GM18505 (cell line): Measurements from ENCODE around the gene TXLNA.

Experiments used
- ATAC-seq: cut with Tn5 transposase; IDR thresholded peaks from one replicate; pipeline ENCODE4 v1.9.1; 2021; ENCODE audit not compliant: unreplicated experiment
- POLR2A ChIP-seq: IDR thresholded peaks from 4 replicates; pipeline ENCODE4 v1.6.1; 2011; ENCODE audit warnings: borderline replicate concordance; ENCODE audit not compliant: insufficient read depth, insufficient read length; ENCODE audit errors: extremely low read depth

The TXLNA gene

GRCh38 chr1:32215629-32216480 lies 36.4 kb downstream of the TXLNA start:
- ATAC-seq: no peak
- no peak for TF ChIP-seq POLR2A

DNA sequence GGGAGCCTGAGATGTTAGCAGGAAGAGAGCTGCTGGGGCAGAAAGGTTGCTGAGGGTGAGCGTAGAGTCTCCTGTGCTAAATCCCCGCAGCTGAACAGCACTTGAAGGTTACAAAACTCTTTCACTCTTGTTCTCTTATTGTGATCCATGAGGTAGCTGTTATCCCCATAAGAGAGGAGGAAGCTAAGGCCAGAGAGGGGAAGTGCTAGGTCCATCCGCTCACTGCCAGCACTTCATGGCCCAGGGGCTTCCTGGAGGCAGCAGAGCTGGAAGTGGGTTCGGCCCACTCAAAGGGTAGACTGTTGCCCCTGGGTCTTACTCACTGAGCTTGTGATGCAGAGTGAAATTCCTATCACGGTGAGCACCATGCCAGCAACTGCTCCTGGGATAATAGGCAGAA lies 37.1 kb downstream of the TXLNA start:
- no peak for ATAC-seq
- TF ChIP-seq POLR2A: no peak

GRCh38 chr1:32219022-32219421 lies 39.5 kb downstream of the TXLNA start:
- ATAC-seq: no peak
- TF ChIP-seq POLR2A: no peak

DNA sequence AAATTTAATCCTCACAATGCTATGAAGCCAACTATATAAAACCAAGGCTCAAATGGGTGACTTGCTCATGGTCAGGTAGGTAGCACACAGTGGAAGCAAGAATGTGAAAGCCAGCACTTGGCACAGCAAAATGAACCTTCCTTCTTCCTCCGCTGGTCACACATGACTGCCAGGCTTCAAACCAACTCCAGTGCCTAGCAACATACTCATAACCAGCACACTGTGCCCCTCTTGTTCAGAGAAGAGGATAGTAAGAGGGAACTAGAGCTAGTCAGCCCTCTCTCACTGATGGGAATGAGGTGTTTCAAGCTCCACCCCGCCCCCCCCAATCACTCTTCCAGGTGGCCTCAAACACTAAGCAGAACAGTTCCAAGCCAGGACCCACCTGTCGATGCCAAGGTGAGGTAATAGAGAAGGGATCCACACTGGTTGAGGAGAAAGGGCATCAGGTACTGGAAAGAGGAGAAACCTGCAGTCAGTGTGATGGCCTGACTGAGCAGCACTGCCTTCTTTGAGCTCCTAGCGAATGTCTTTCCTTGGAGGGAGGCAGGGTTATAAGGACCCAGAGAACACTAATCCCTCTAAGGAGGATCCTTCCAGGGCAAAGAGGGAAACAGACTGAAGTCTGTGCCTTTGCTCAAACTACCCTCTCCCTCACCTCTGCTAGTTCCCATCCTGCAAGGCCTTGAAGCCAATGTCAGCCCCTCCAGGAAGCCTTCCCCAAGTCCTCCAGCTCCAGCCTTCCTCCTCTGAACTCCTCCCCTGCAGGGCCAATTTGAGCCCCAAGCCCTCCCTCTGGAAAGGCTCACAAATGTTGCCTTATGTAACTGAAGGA lies 41.5 kb downstream of the TXLNA start:
- TF ChIP-seq POLR2A: no peak
- no peak for ATAC-seq

DNA sequence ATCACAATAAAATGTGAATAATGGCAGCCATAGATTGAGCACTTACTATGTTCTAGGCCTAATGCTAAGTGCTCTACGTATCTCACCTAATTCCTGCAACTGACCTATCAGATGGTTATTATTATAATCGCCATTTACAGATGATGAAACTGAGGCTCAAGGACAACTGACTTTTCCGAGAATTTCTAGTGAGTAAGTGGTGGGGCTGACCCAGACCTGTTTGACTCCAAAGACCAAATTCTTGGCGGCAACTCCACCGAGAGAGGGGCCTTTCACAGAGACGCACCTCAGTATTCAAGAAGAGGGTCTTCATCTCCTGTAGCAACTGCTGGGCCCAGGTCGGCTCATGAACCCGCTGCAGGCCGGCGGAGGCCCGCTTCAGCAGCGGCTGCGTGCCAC lies 42.1 kb downstream of the TXLNA start:
- no peak for TF ChIP-seq POLR2A
- ATAC-seq: no peak

GRCh38 chr1:32221980-32222755 lies 42.7 kb downstream of the TXLNA start, which contains the start of the genes EIF3I and TMEM234:
TSS of gene EIF3I (plus strand) at chr1:32222407. CDS start at chr1:32222442, 35 bp downstream.
TSS of gene TMEM234 (minus strand) at chr1:32222353. CDS start at chr1:32222322, 31 bp downstream.
- ATAC-seq: peak; percentile 84
- peak; percentile 85 for TF ChIP-seq POLR2A

GRCh38 chr1:32223683-32224082 lies 44.2 kb downstream of the TXLNA start:
- TF ChIP-seq POLR2A: no peak
- no peak for ATAC-seq

DNA sequence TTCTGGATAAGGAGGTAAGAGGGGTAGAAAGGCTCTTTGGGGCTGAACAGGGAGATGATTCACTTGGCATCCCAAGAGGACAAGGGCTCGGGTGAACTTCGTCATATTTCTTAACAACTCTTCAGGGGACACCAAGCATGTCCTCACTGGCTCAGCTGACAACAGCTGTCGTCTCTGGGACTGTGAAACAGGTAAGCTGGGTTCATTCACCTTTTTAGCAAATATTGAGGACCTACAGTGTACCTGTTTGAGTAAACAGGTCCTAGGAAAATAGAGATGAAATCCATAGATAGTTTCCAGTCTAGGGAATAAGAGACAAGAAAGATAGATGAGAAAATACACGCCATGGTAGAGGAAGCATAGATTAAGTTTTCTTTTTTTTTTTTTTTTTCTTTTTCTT lies 44.8 kb downstream of the TXLNA start:
- TF ChIP-seq POLR2A: no peak
- ATAC-seq: no peak

DNA sequence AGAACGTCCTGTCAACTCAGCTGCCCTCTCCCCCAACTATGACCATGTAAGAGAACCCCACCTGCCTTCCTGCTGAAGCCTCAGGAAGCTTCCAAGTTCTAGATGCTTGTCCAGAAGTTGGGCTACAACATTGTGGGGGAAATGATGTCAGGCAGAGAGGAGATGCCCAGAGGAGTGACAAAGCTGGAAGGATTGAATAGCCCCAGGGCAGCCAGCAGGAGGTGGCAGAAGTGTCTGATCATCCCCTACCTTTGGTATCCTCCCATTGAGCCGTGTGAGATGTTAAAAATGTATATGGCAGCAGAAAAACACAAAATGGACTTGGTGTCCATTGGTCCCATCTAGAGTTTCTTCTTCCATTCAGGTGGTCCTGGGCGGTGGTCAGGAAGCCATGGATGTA lies 49.3 kb downstream of the TXLNA start:
- ATAC-seq: no peak
- no peak for TF ChIP-seq POLR2A

GRCh38 chr1:32231843-32232432 lies 52.5 kb downstream of the TXLNA start:
- ATAC-seq: no peak
- no peak for TF ChIP-seq POLR2A

GRCh38 chr1:32232558-32233304 lies 53.3 kb downstream of the TXLNA start:
- ATAC-seq: no peak
- no peak for TF ChIP-seq POLR2A

DNA sequence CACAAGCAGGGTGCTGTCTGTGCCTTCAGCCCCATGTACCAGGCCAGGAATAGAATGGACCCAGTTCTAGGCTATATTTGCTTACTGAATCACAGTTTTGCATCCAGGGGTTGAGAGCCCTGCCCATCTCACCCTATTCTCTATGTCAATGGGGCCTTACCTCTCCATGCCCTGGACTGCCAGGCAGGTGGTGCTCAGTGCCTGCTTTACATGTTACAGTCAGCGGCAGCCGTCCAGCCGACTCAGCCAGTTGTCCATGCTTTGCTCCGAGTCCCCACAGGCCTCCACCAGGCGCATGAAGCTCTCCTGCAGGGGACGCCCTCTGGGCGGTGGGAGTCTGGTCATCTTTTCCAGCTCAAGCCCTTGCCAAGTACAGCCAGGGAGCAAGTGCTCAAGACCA lies 55.3 kb downstream of the TXLNA start:
- no peak for ATAC-seq
- TF ChIP-seq POLR2A: no peak
